NCI-H446 (cell line): ENCODE measurements around the gene KCNIP3.

Source experiments
- DNase-seq, 2 experiments: peaks; one replicate each; lab custom pipeline; 2025; lab: John Stamatoyannopoulos, UW

The KCNIP3 gene

GRCh38 chr2:95314598-95314963 is 17.4 kb downstream of the KCNIP3 start:
- no peak for DNase-seq

DNA sequence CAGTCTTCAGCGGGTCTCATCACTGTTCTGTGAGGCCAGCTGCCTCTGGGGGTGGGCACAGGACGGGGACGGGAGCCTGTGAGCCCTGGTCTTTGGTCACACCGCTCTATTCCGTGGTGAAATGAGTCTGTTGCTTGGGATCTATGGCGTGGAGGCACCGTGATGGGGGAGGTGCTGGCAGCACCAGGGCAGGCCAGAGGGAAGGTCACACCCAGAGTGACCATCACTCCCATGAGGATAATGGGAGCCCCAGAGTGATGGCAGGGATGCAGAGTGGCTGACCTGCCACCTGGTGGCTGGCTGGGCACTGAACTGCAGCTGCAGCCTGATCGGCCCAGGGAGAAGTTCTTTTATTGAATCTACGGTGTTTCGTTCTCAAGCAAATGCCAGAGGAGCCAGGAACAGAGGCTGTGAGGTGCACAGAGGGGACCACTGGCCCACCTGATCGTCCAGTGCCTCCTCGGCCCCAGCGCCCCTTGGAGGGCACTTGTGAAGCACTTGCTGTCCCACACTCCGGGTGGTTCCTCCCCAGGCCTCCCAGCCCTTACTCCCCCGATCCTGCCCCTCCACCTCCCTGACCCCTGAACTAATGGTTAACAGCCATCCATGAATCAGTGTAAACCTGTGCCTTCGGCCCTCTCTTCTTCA is 17.9 kb downstream of the KCNIP3 start:
- no peak for DNase-seq

- no peak for DNase-seq
These were observed 18.8 kb downstream of the KCNIP3 start for GRCh38 chr2:95315801-95316411.

GRCh38 chr2:95316466-95317122 is 19.4 kb downstream of the KCNIP3 start:
- DNase-seq: no peak

GRCh38 chr2:95317123-95317500 is 20.0 kb downstream of the KCNIP3 start:
- no peak for DNase-seq

DNA sequence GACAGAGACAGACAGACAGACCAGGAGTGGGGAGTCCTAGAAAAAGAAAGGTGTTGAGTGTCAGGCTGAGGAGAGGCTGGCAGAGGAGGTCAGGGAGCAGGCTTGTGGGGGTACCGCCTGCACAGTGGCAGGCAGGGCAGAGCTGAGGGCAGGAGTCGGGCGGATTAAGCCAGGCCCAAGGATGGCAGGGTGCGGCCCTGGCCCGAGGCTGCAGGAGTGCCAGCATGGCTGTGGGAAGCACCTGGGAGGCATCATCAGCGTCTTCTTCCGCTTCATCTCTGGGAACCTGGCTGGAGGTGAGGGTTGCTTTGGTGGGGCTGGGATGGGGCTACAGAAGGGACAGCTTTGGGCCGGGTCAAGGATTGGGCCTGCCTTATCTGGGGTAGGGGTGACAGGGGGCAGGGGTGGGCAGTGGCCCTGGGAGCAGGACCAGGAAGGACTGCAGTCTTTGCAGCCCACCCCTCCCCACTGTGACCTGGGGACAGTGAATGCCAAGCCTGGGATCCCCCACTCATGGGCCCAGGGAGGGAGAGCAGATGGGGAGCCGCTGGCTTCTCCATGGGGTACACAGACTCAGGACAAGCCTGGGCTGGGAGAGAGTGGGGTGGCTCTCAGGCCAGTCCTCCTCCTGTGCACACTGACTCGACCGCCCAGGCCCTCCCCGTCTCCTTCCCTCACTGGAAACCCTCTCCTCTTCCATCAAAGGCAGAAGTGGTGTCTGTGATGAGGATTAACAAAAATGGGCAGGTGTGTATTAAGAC is 20.7 kb downstream of the KCNIP3 start:
- no peak for DNase-seq

DNA sequence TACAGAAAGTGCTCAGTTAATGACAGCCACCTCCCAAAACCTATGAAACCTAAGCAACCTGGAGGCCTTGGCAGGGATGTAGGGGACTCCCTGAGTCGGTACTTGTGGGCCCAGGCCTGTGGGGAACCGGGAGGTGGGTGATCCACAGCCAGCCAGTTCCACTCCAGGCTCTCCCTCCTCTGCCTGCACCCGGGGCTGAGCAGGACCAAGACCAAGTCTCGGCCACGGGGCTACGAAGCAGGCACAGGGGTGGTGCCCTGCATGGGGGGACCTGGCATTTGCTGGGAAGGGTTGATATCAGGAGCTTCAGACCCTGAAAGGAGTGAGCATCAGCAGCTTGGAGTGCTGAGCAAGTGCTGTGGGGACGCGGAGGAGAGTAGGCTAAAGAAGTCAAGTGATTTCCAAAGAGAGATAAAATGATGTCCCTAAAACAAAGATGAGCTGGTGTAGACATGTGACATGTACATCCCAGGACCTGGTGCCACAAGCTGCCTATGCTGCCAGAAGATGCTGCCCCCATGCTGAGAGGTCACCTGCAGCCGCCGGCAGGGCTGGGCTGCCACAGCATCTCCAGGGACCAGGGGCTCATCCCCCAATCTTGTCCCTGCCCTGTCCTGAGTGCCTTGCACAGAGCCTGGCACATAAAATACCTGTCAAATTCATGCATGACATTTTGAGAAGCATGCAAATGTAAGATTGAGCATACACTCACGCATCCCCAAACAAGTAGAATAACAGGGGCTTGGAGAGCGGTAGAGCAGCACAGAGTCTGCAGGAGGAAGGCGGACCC is 21.5 kb downstream of the KCNIP3 start:
- no peak for DNase-seq

DNA sequence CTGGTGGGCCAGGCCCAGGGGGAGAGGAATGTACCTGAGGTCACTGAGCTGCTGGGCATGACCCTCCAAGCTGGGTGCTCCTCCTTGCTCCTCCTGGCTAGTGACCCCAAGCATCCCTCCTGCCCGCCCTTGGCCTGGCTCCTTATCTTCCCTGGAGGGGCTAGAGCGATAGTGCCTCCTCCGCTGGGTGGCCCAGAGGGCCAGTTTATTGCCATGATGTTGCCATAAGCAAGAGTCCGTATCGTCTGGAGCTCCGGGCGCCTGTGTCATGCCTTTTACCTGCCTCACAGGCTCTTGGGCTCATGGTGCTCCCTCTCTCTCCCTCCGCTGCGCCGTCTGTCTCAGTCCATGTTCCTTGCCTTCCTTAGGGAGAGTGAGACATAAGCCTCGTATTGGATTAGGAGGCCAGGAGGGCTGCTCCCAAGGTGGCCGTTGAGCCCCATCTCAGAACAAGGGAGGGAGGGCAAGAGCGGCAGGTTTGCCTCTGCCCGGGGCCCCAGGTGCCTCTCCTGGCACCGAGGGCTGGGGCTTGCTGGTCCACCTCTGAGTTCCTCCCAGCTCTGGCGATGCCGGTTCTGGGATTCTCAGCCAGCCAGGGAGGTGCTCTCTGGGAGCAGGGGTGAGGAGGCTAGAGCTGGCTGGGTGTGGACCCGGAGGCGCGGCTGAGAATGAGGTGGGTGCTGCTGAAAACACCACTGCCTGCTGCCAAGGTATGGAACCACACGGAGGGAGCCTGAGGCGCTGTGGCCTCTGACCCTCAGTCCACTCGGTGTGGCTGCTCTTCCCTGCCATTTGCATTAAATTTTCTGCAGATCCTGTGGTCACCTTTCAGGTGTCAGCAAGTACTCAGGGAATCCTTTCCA is 22.6 kb downstream of the KCNIP3 start:
- no peak for DNase-seq

DNA sequence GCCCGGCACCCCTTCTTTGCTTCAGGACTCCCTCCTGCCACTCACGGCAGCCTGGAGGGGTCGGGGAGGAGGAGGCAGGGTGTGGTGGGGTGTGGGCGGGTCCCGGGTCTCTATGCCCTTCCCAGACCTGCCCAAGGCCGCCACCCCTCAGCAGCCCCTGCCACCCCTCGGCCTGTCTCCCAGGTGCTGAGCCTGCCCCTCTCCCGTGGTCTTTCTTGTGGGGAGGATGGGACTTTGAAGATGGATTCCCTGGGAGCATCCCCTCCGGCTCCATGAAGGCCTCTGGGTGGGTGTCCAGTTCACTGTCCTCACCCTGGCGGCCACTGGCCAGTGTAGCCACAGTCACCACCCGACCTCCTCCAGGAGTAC is 23.2 kb downstream of the KCNIP3 start:
- no peak for DNase-seq

GRCh38 chr2:95320986-95321767 is 24.0 kb downstream of the KCNIP3 start:
- no peak for DNase-seq

- DNase-seq: no peak
These were observed 26.4 kb downstream of the KCNIP3 start for GRCh38 chr2:95323347-95324155.

GRCh38 chr2:95325026-95325425 is 27.9 kb downstream of the KCNIP3 start:
- no peak for DNase-seq

DNA sequence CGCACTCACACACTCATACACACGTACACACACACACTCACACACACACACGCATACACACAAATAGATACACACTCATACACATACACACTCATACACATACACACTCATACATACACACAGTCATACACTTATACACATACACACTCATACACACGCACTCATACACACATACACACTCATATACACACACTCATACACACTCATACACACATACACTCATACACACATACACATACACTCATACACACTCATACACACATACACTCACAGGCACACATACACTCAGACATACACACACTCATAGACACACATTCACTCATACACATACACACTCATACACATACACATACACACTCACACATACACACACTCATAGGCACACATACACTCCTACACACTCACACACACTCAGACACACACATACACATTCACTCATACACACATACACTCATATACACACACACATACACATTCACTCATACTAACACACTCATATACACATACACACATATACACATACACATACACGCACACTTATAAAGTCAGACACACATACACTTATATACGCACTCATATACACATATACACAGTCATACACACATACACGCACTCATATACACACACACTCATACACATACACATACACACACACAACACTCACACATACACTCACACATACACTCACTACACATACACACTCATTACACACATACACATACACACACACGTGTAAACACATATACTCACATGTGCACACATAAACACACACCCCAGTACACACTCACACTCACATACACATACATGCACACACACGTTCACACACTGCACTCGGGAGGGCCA is 28.7 kb downstream of the KCNIP3 start:
- DNase-seq: no peak

- DNase-seq: no peak
These were observed 29.4 kb downstream of the KCNIP3 start for GRCh38 chr2:95326433-95327140.

DNA sequence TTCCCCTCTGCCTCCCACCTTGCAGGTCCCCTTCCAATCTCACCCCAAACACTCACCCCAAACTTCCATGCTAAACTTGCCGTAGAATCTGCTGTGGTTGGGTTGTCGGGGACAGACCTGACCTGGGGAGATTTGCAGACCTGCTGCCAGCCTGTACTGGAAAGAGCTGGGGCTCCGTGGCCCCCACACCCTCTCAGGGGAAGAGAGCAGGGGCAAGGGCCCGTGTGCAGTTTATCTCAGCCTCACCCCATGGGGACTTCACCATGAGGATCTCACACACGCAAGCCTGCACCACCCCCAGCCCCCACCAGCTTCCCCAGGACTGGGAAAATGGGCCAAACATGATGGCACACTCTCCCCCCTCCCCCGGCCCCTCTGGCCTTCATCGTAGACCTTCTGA is 30.7 kb downstream of the KCNIP3 start:
- DNase-seq: no peak

DNA sequence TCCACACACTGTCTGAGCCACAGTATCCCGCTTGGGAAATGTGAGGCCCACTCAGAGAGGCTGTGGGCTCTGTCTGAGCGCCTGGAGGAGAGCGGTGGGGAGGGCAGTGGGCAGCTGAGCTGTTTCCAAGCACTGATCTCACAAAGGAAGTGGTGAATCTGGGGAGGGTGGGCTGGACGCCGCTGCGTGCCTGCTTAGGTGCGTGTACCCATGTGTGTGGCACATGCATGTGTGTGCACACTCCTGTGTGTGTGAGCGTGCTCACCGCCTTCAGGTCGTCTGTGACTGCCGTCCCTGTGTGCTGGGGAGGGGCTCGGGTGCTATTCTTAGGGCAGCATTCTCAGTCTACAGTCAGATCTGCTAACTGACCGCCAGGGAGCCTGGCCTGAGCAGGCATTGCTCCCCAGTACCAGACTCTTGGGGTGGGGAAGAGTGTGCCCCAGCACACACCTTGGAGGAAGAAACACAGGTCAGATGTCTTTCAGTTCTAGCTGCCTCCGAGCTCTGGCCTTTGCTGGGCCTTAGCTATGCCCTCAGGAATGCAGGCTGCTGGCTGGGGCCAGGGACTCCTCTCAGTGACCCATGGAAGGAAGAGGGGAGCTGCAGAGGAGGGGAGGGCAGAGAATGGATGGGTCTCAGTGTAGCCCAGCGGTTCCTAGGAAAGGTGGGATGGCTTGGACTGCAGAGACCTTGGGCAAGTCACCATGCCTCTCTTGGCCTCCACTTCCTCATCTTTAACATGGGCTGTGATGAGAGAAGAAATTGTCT is 31.4 kb downstream of the KCNIP3 start:
- DNase-seq: no peak

DNA sequence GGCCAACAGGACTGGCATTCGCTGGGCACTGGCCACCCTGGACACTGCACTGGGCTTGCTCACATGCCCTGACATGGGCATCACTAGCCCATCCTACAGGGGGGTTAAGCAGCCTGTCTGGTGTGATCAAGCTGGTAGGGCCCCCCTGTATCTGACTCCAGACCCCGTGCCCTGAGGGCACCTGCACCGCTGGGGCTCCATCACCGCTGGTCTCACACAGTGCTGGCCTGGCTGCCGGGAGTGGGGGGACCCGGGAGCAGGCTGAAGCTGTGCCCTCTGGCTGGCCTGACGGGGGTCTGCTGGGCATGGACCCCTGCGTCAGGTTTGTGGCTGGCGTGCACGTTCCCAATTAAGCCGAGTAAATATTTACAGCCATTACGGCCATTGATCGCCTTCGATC is 32.3 kb downstream of the KCNIP3 start:
- DNase-seq: no peak
